ENCODE results near the gene CACNG3.

- TF ChIP-seq POLR2A (IDR thresholded peaks at IDR 0.05; ENCODE audit: extremely low read depth, insufficient read length) = no peak
- TF ChIP-seq, protein P1, sequence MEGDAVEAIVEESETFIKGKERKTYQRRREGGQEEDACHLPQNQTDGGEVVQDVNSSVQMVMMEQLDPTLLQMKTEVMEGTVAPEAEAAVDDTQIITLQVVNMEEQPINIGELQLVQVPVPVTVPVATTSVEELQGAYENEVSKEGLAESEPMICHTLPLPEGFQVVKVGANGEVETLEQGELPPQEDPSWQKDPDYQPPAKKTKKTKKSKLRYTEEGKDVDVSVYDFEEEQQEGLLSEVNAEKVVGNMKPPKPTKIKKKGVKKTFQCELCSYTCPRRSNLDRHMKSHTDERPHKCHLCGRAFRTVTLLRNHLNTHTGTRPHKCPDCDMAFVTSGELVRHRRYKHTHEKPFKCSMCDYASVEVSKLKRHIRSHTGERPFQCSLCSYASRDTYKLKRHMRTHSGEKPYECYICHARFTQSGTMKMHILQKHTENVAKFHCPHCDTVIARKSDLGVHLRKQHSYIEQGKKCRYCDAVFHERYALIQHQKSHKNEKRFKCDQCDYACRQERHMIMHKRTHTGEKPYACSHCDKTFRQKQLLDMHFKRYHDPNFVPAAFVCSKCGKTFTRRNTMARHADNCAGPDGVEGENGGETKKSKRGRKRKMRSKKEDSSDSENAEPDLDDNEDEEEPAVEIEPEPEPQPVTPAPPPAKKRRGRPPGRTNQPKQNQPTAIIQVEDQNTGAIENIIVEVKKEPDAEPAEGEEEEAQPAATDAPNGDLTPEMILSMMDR (IDR thresholded peaks at IDR 0.05; ENCODE audit: low read depth, low read length) = no peak
- no peak for TF ChIP-seq MAX (IDR thresholded peaks at IDR 0.05; ENCODE audit: low read depth, low read length)
Measured at GRCh38 chr16:24308200-24308599, 52.1 kb downstream of the CACNG3 start.

Data from NB4 (cell line).